A172 (cell line): ENCODE data around the gene SLCO4A1. TPM values are rescaled to one million over a fixed set of nuclear protein-coding genes. Genes with fewer than 3 reads are reported as not detected.
"Not testable (repeated sequence)": the region's sequence is repeated elsewhere in the genome, so short reads cannot be mapped to it uniquely, and the experiment has no call there.

Source experiments
- DNase-seq: peaks from one replicate; pipeline ENCODE4 v3.0.0-alpha.2; 2015; ENCODE audit warnings: low spot score
- total RNA-seq: library from RNA; depleted of rRNA; stranded (reverse); fragments of >200 nt; shearing (Covaris generic); gene quantifications from 2 replicates; pipeline ENCODE4 v1.2.3, GENCODE V29; 2014

The SLCO4A1 gene
- total RNA-seq, 1 experiment from 2014 or later = 34.8 TPM

DNA sequence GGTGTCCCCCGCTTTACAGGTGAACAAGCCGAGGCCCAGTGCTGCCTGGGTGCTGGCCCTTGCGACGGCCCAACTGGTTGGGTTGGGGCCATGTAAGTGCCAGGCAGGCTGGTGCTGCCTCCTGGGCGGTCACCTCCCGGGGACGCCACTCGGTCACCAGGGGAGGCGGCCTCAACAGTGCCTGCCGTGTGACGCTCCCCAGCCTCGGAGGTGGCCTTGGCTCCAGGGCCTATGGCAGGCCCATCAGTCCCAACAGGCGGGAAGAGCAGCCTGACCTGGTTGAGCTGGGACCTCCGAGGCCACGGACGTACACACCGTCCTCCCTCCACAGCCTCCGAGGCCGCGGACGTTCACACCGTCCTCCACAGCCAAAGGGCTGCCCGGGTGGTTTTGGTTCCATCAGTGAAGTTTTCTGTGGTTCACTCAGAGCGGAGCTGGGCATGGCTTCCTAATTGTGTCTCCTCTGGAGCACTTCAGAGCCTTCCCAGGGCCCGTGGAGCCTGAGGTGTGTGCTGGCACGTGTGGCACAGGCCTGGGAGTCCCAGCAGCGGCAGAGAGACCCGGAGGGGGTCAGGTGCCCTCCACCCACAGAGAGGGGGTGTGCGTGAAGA is 19.3 kb upstream of the SLCO4A1 start:
- peak; percentile 14 for DNase-seq

DNA sequence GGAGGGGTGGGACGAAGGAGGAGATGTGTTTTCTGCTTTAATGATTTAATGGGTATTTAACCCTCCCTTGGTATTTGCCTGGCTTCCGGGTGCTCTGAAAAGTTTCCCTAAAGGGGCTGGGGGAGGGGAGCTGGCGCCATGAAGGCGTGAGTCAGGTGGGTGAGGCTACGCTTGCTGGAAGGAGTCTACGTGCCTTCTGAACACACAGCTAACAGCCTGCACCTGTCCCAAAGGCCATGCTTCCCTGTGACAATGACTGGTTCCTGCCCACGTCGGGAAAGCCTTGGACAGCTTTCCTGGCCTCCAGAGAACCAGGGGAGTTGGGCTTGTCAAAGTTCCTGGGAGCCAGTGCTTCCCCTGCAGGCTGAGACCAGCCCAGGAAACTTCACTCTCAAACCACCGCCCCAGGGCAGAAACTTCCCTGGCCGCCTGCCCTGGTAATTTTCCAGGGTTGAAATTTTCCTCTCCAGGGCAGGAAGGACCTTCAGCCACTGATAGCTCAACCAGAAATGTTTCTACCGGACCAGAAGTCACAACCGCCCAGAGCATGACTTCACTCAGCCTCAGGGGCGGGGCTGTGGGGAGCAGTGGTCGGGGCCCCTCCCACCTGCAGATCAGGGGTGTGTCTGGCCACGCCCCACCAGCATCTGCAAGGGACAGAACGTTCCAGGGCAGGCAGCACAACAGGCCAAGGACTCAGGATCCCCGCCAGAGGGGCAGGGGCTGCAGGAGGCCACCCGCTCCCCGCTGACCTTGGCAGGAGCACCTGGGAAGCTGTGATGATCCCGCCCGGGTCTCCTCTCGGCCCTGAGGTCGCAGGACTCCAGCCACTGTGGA is 18.6 kb upstream of the SLCO4A1 start:
- DNase-seq = peak; percentile 98

DNA sequence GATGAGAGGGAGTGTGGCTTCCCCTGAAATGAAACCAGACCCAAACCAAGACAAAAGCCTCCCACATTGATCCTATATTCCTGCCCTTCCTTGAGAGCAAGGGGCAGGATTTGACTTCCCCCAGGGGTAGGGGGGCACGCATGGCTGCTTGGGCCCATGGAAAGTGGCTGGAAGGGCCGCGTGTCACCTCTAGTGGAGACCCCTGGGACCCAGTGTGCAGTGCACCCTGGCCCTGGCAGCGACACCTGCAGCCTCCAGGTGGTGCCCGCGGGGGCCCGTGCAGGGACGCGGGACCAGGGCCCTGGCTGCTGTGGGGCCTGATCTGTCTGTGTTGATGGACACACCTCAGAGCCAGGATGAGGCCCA is 18.0 kb upstream of the SLCO4A1 start:
- DNase-seq = no peak

DNA sequence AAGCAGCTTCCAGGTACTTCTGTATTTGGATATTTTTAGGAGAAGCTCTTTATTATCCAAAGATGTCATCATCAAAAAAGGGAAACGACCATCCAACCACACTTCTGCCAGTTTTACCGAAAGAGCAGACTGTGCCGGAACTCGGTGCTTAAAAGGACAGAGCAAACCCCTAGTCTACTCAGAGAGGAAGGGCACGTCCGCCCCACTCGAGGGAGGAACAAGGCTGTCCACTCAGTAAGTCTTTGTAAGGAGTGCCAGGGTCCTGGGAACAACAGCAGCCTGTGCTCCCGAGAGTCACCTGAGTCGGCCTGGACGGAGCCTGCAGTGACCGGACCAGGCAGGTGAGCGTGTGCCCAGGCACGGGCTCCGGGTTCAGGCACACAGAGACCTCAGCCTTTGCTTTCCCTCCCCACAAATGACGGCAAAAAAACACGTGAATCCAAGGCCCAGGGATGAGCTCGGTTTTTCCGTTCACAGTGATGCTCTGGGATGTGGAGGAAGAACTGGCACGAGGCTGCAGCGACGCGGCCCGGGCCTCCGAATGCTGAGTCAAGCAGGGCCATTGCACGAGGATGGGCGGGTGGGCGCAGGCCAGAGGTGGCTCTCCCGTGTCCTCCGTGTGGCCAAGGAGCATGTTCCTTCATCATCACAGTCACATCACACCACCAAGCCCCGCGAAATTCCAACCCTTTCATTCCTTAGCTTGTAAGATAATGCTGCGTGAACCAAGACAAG is 17.4 kb upstream of the SLCO4A1 start:
- DNase-seq = no peak

DNA sequence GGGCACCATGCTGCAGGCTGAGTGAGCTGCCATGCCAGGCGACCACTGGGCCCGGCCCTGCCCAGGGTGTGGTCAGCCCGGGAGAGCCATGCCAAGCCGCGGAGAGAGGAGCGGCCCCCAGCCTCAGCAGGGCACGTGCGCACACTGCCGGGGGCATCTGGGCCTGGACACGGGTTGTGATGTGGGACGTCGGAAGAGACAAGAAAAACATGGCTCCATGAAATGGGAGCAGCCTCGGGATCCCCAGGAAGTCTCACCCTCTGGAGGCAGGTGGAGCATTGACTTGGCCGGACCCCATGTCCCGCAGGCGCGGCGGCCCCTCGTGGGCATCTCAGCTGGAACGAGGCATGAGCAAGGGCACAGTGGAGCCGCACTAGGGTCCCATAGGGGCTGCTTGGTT is 16.8 kb upstream of the SLCO4A1 start:
- no peak for DNase-seq

DNA sequence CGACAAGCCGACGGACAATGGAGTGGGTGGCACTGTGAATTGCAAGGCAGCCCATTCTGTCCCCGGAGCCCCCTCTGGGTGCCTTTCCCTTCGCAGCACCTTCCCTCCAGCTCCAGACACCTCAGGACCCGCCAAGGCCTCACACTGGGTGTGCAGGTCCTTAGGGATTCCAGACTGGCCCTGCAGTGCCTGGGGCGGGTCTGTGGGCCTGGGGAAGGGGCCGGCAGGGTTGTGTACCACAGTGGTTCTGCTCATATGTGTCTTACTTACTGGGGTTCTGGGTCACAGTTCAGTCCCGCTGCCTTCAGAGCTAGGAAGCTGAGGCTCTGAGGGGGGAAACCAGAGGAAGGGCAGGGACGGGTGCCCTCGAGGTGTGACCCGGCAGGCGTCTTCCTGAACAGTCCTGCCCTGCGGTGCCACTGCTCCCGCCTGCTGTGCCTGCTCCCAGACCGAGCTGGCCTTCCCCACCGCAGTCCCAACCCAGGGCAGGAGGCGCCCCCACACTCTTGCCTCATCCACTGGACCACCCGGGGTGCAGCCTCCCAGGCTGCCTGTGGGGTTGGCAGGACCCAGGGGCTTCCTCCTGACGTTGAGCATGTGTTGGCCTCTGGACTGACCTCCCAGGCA is 16.3 kb upstream of the SLCO4A1 start:
- no peak for DNase-seq

DNA sequence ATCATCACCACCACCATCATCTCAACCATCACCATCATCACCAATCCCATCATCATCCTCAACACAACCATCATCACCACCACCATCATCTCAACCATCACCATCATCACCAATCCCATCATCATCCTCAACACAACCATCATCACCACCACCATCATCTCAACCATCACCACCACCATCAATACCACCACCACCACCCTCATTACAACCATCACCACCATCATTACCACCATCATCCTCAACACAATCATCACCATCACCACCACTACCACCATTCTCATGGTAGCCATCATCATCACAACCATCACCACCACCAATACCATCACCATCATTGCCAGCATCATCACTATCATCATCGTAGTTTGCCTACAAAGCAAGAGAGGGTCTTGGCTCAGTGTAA is 14.9 kb upstream of the SLCO4A1 start:
- DNase-seq = not testable (repeated sequence)

DNA sequence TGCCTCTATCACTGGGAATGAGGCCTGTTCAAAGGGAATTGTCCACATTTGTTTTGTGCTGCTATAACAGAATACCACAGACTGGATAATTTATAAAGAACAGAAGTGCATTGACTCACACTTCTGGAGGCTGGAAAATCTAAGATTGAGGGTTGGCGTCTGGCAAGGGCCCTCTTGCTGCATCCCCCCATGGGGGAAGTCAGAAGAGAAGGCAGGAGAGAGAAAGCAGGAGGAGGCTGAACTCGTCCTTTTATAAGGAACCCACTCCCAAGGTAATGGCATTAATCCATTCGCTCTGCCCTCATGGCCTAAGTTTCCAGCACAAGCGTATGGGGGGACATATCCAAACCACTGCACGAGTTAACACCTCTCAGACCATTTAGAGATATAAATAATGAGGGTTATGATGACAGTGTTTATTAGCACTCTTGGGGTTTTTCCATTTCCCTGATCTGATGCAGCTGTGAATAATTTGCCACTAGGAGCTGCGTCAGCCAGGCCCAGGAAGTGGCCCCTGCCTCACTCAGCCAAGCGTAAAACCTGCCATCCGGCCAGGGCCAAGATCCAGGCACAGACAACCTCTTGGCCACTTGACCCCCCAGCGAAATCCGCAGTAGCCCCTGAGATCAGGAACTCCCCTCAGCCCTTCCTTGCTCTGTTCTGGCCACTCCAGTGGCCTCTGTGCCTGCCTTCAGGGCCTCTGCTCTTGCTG is 14.2 kb upstream of the SLCO4A1 start:
- peak; percentile 82 for DNase-seq

DNA sequence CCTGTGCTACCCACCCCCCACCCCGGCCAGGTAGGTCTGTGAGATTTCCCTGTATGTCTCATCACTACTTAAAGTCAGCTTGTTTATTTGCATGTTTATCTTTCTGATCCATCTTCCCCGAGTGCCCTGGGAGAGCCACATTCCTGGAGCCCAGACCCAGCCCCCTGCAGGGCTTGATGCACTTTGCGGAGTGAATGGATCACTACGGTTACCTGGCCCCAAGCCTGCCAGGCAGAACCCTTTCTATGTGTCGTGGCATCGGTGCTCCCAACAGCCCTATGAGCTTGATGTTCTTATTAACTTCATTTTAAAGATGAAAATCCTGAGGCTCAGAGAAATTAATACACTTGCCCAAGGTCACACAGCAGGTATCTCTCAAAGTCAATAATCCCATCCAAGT is 13.6 kb upstream of the SLCO4A1 start:
- peak; percentile 59 for DNase-seq

DNA sequence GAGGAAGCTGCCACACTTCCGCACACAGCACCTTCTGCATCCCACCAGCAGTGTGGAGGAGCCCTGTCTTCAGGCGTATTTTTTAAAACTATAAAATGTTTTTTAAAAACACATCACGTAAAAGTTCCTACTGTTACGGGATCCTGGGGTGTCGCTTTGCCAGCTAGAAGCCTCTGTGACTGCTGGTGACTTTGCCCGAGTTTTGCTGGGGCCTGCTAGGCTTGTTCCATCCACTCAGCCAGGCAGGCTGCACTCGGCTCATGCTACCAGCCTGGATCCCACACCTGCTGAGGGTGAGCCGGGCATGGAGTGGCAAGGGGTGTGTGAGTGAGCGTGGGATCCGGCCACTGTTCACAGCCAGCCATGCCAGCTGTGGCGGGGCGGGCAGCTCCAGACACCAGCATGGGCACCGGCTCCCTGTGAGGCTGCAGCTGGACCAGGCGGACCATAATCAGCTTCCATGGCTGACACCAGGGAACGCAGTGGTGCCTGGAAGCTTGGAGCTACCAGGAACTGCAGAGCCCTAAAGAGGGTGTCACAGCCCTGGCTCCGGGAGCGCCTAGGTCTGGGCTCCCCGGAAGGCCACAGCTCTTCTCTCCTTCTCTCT is 12.3 kb upstream of the SLCO4A1 start:
- no peak for DNase-seq

DNA sequence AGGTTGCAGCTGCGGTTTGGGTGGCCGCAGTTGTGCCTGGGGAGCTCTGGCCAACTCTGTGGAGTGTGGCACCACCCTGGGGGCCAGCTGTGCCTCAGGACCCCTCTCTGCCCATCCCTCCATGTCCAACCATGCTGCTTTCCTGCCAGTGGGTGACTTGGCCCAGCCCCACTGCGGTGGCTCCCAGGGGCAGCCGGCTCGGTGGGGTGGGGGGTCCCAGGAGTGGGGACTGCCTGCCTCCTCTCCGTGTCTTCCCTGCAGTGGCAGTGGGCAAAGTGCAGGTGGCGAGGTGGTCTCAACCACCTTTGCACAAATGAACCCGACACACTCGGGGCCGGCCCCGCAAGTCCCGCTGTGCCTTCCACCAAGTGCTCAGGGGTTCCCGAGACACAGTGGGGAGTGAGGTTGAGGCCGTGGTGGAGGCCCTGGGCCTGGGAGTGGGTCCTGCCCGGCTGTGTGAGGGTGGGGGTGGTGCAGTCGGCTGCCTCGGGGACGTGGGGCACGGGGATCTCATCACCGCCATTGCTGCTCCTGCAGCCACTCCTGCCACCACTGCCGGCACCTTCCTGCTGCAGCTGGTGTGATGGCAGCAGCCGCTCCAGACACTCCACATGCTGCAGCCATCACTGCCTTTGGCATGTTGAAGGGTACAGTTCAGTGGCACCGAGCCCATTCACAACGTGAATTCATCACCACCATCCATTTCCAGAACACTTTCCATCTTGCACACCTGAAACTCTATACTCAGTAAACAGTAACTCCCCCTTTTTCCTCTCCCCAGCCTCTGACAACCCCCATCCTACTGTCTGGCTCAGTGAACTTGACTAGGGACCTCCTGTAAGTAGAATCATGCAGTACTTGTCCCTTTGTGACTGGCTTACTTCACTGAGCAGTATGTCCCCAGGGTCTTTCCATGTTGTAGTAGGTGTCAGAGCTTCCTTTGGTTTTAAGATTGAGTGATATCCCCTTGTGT is 10.7 kb upstream of the SLCO4A1 start:
- no peak for DNase-seq

DNA sequence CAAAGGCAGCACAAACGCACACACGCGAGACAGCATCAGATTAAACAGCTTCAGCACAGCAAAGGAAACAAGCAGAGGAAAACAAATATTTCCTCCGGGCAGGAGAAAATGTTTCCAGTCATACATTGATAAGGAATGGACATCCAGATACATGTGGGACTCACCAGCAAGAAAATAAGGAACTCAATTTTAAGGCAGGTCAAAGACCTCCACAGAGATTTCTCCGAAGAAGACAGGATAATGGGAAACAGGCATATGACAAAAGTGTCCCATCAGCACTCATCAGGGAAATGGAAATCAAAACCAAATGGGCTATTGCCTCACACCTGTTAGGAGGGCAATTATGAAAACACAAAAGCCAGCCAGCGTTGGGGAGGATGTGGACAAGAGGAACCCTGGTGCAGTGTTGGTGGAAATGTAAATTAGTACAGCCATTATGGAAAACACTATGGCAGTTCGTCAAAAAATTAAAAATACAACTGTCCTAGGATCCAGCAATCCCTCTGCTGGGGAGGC is 9.7 kb upstream of the SLCO4A1 start:
- no peak for DNase-seq

DNA sequence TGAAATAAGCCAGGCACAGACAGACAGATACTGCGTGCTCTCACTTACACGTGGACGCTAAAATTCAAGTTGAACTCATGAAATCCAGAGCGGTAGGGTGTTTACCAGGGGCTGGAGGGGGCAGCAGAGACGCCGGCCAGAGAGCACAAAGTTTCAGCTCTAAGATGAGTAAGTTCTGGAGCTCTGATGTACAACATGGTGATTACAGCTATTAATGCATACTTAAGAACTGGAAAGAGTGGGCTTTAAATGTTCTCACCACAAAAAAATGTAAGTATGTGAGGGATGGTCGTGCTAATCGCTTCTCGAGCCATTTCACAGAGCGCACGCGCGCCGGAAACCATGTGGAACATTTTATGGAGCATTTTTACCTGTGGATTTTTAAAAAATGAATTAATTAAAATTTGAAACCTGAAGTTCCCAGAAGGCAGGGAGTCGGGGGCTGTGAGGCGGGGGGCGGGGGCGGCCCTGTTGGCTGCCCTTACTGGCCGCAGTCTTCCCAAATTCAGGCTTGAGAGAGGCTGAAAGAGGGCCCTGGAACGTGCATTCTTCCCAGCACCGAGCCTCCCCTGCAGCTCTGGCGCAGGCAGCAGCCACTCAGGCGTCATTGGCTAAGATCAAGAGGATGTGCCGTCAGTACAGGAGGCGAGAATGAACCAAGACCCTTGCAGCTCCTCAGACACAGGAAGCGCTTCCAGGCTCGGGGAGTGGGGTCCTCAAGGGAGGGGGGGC is 8.5 kb upstream of the SLCO4A1 start:
- no peak for DNase-seq

DNA sequence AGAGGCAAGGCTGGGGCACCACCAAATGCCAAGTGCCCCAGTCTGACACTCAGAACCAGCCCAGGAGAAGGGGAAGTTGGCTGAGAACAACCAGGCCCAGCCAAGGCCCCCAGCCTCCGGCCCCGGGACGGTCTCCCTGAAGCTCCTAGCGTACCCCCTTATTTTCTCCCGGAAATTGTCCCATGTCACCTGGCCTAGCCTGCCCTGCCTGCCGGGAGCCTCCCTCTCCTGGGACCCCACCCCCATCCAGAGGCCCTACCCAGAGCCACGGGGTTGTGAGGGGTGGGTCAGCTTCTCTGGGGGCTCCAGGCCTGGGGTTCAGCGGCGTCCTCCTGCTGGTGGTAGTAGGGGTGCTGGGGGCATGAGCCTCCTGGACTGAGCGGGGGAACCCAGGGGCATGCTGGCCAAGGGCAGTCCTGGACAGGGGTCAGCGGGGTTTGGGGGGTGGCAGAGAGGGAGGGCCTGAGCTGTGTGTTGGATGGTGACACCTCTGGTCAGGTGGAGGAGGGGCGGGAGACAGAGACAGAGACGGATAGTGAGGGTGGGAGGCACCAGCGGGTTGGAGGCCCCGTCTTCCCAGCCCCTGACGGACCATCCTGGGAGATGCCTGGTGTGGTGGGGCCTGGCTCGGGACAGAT is 7.9 kb upstream of the SLCO4A1 start:
- no peak for DNase-seq

DNA sequence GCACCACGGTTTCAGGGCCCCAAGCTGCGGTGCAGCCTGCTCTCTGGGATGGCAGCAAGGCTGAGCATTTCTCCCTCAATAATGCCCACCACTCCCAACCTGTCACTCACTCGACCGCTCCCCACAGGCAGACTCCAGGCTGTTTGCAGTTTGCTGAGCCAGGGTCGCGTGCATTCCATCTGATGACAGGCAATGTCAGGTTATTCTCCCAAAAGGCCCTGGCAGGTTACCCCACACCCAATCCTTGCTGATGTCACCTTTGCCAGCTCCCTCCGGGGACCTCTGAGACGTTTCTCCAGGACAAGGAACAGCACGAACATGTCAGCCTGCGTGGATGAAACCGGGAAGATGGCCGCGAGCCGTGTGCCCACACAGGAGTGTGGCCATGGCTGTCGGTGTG is 7.1 kb upstream of the SLCO4A1 start:
- DNase-seq = no peak

DNA sequence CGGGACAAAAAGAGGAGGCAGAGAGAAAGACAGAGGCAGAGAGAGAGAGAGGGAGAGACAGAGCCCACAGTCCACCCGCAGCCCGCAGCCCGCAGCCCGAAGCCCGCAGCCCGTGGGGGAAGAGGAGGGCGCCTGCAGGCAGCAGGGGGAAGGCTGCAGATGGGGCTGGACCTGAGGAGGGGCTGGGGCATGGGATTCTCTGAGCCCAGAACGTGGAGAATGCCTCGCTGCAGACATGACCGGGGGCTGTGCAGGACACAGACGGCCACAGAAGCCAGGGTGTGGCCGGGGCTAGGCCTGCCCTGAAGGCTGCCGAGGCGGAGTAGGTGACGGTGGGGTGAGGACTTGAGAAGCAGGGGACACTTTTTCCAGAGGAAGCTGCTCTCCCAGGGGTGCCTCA is 6.5 kb upstream of the SLCO4A1 start:
- no peak for DNase-seq

DNA sequence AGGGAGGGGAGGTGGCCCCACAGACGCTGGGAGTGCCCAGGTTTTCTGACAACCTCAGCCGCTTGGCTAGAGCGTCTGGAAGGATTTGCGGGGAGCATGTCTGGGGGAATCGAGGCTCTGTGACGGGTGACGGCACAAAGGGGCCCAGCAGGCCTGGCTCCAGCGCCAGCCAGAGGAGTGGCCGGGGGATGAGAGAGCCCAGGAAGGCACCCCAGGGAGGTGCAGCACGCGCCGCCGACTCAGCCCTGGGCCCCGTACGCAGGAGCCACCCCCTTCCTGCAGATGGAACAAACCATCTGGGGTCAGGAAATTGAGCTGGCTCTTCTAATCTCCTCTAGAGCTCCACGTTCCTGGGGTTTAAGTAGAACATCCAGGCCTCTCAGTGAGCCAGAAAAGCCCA is 5.9 kb upstream of the SLCO4A1 start:
- no peak for DNase-seq

DNA sequence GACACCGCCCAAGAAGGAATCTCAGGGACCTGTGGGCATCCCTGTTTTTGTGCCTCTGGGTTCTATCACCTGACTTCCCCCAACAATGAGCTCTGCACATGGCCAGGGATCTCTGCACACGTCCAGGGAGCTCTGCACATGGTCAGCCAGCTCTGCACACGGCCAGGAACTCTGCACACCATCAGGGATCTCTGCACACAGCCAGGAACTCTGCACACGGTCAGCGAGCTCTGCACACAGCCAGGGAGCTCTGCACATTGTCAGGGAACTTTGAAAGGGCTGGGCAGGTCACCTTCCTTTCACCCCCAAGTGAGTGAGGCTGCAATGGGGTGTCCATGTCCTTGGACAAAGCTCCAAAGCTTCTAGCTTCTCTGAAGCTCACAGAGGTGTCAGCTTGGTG is 5.2 kb upstream of the SLCO4A1 start:
- no peak for DNase-seq
